ENCODE measurements around the gene STRIP1. TPM values are rescaled to one million over a fixed set of nuclear protein-coding genes. Genes with fewer than 3 reads are reported as not detected.

STRIP1 gene, protein sequence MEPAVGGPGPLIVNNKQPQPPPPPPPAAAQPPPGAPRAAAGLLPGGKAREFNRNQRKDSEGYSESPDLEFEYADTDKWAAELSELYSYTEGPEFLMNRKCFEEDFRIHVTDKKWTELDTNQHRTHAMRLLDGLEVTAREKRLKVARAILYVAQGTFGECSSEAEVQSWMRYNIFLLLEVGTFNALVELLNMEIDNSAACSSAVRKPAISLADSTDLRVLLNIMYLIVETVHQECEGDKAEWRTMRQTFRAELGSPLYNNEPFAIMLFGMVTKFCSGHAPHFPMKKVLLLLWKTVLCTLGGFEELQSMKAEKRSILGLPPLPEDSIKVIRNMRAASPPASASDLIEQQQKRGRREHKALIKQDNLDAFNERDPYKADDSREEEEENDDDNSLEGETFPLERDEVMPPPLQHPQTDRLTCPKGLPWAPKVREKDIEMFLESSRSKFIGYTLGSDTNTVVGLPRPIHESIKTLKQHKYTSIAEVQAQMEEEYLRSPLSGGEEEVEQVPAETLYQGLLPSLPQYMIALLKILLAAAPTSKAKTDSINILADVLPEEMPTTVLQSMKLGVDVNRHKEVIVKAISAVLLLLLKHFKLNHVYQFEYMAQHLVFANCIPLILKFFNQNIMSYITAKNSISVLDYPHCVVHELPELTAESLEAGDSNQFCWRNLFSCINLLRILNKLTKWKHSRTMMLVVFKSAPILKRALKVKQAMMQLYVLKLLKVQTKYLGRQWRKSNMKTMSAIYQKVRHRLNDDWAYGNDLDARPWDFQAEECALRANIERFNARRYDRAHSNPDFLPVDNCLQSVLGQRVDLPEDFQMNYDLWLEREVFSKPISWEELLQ
- polyA plus RNA-seq (ENCODE audit: insufficient read length in 3 of 3) = 10 to 100 TPM; 40.4 to 48.3 (median 44.0) TPM

DNA sequence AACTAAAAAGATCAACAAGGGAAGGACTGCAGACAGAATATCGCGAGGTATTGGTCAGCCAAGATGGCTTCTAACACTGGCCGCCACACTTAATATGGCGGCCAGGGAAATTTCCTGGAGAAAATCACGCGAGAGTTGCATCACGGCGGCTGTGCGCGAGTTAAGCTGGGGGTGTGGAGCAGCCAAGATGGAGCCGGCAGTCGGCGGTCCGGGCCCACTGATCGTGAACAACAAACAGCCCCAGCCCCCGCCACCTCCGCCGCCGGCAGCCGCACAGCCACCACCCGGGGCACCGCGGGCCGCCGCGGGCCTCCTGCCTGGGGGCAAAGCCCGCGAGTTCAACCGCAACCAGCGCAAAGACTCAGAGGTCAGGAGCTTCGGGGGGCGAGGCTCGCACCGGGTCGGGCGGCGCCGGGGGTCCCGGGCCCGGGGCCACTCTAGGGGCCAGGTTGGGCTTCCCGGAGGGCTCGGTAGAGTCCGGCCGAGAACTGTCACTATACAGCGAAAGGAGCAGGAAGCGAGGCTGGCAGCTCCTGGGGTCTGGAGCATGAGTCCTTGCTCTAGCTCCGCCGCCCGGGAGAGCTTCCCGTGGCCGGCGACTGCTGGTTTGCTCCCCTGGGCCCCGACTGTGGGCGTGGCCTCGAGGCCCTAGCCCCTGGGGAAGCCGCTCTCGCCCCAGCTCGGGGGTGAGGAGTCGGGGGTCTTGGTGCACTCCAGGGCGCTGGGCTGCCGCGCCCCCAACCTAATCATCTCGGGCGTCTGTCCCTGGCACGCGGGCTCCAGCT lies at the start of gene STRIP1:
Gene STRIP1, plus strand, starts transcription at position 174 of the 785 bp plus-strand sequence. Its CDS starts 14 bp downstream, at position 188.
- DNase-seq (ENCODE audit: low read depth in 3 of 3, low spot score in 2 of 3) = peak; percentile 87 to 92 (median 91)

GRCh38 chr1:109985247-109986053 lies 49.0 kb upstream of the STRIP1 start:
- peak in 1 of 3 donors; percentile 50 for DNase-seq (ENCODE audit: low read depth in 3 of 3, low spot score in 2 of 3)

DNA sequence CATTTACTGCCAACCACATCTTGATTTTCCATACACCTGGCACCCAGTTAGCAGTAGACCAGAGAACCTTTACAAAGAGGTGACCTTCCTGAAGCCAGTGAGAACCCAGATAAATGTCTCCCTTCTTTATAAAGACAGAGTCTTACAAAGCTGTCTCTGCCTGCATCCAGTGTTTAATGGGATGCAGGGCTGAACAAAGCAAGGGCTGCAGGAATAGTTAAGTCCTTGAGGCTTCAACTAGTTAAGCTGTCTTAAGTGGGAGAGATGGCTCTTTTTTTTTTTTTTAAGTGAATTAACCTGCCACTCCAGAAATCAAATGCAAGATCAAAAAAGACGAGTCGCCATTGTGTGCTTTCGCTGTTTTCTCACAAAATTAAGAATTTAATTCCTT lies 48.4 kb upstream of the STRIP1 start:
- no peak for DNase-seq (ENCODE audit: low read depth in 3 of 3, low spot score in 2 of 3)

GRCh38 chr1:109988349-109988914 lies 46.0 kb upstream of the STRIP1 start:
- no peak for DNase-seq (ENCODE audit: low read depth in 3 of 3, low spot score in 2 of 3)

DNA sequence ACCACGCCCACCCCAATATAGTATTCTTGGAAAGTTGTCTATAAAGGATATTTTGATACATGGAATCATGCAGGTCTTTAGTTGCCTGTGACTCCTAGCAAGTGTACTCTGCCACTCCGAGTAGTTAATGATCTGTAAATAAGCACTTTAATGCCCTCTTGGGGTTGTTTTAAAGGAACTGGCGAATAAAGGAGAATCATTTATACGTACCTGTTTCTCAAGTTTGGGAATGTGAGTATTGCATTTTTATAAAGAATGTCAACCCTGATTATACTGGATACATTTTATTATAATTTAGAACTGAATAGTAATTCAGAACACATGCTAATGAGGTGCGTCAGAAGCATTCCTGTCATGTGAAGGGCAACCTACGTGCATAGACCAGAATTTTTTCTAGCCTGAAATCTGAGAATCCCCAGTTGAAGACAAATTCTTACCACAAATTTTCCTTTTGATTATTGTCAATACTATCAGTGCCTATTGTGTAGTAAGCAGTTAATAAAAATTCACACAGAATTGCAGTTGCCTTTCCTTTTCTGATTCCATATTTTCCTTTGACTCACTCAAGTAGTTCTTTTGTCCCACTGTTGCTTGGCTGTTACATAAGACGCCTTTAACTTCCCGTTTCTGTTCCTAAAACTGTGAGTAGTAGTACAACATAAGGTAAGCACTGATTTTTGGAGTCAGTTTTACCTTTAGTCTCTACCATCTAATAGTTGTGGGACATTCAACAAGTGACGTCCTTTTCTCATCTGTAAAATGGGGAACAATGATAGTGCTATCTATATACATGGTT lies 44.7 kb upstream of the STRIP1 start:
- DNase-seq (ENCODE audit: low read depth in 3 of 3, low spot score in 2 of 3) = no peak

GRCh38 chr1:109990302-109990653 lies 44.1 kb upstream of the STRIP1 start:
- no peak for DNase-seq (ENCODE audit: low read depth in 3 of 3, low spot score in 2 of 3)

GRCh38 chr1:109991400-109991925 lies 43.0 kb upstream of the STRIP1 start:
- no peak for DNase-seq (ENCODE audit: low read depth in 3 of 3, low spot score in 2 of 3)

- no peak for DNase-seq (ENCODE audit: low read depth in 3 of 3, low spot score in 2 of 3)
Observed at GRCh38 chr1:109993885-109994284, 40.5 kb upstream of the STRIP1 start.

DNA sequence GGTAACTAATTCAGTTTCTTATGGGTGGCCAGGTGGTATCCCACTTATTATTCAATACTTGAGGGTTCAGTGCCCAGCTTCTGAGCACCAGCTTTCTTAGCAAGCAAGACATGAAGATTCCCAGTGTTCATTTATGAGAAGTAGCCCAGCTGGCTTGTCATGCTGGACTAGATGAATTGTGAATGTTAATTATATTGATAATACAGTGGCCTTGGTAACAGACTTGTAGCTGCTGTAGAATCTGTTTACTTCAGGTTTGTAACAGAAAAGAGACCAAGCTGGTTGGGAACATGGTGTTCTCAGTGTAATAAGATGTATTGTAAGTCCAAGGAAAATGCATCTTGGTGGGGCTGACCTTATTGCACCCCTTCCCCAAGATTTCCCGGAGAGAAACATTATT lies 39.8 kb upstream of the STRIP1 start:
- no peak for DNase-seq (ENCODE audit: low read depth in 3 of 3, low spot score in 2 of 3)

DNA sequence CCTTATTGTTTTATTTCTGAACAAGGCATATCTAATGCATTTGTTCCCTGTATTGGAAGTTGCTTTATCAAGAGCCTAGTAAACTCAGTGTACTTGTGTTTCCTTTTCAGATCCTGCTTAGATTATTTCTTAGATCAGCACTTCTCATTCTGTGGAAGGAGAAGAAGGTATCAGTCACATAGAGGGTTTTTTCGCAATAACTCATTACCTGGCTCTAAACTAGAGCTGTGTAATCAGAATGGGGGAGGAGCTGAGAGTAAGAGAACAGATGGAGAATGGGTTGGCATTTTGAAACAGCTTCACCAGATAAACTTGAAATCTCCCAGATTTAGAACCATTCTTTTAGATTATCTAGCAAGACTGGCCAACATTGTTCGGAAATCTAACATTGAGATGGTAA lies 38.9 kb upstream of the STRIP1 start:
- no peak for DNase-seq (ENCODE audit: low read depth in 3 of 3, low spot score in 2 of 3)

DNA sequence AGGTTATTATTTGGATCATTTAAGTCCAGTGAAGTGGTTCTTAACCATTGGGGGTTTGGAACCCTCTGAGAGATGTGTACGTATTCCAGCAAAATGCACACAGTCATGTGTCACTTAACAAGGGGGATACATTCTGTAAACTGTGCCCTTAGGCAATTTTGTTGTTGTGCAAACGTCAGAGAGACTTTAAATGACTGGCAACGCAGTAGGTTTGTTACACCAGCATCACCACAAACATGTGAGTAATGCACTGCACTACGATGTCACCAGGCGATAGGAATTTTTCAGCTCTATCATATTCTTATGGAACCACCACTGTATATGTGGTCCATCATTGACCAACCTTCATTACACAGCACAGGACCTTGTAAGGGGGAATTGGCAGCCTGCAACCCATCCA lies 37.9 kb upstream of the STRIP1 start:
- DNase-seq (ENCODE audit: low read depth in 3 of 3, low spot score in 2 of 3) = no peak

GRCh38 chr1:109997204-109997866 lies 37.1 kb upstream of the STRIP1 start:
- no peak for DNase-seq (ENCODE audit: low read depth in 3 of 3, low spot score in 2 of 3)

- DNase-seq (ENCODE audit: low read depth in 3 of 3, low spot score in 2 of 3) = no peak
Observed at GRCh38 chr1:109997867-109998229, 36.6 kb upstream of the STRIP1 start.

GRCh38 chr1:110002695-110003094 lies 31.7 kb upstream of the STRIP1 start:
- no peak for DNase-seq (ENCODE audit: low read depth in 3 of 3, low spot score in 2 of 3)

- DNase-seq (ENCODE audit: low read depth in 3 of 3, low spot score in 2 of 3) = peak; percentile 38 to 66 (median 44)
Observed at GRCh38 chr1:110003747-110004428, 30.5 kb upstream of the STRIP1 start.

DNA sequence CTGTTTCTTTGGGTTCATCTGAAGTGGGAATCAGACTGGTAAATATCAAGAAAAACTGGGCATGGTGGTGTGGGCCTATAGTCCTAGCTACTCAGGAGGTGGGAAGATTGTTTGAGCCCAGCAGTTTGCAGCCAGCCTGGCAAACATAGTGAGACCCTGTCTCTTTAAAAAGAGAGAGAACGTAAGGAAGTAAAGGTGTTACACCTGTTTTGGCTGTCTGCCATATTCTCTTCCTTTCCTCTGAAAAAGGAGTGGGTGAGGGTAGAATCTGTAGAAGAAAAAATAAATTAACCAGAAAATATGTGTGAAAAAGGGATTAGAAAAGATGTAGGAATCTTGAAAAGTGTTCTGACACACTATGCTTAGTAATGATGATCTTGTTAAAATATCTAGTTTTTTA lies 29.8 kb upstream of the STRIP1 start:
- DNase-seq (ENCODE audit: low read depth in 3 of 3, low spot score in 2 of 3) = no peak

DNA sequence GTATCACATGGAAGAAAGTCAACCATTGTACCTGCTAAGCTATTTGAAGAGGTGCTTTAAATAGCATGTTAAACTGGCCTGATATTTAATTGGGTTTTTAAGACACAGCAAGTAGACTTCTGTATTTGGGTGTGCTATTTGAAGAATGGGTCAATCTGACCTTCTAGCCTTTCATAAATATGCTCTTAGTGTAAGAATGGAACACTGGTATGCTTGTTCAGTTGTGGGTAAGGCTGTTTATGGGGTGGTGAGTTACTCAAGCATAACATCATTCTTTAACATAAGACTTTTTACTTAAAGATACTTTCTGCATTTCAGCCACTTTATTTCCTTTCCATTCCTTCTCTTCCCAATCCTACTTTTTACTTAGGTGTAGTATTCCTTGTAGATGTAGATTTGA lies 28.5 kb upstream of the STRIP1 start:
- DNase-seq (ENCODE audit: low read depth in 3 of 3, low spot score in 2 of 3) = no peak

DNA sequence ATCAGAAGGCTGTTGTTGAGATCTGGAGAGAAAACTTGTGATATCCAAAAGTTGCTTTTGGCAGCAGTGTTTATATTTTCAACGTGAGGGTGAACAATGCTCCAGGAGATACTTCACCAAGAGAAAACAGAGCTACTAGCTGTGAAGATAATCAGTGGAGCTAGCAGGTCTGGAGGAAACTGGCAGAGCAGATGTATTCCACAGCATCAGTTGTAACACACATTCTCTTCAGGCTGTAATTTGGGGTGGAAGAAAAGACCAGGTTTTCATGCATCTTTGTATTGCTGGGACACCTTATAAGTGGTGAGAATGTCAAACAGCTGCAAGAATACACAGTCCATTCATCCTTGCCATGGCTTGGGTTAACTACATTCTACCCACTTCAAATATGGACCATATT lies 27.9 kb upstream of the STRIP1 start:
- DNase-seq (ENCODE audit: low read depth in 3 of 3, low spot score in 2 of 3) = no peak

All from right renal cortex interstitium (tissue), 3 donors.